ENCODE results near the gene ABCB6. TPM values are rescaled to one million over a fixed set of nuclear protein-coding genes. Genes with fewer than 3 reads are reported as not detected.

ABCB6 gene
- total and polyA plus RNA-seq, 7 donors: 24.4 to 64.9 (median 42.2) TPM

DNA sequence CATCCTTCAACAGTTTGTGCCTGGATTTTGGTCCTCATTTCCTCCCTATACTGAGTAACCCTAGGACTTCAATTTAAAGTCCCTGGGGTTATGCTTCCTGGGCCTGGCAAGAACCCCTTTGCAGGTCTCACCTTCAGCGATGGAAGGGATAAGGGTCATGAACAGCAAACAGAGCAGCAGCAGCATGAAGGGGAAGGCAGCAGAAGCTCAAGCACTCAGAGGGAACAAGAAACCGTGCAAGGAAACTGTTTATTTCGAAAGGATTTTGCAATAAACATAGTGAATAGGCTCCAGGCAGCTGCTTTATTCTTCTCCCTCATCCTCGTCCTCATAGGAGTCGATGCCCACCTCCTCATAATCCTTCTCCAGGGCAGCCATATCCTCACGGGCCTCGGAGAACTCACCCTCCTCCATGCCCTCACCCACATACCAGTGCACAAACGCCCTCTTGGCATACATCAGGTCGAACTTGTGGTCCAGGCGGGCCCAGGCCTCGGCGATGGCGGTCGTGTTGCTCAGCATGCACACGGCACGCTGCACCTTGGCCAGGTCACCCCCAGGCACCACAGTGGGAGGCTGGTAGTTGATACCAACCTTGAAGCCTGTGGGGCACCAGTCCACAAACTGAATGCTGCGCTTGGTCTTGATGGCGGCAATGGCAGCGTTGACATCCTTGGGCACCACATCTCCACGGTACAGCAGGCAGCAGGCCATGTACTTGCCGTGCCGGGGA is 31.5 kb upstream of the ABCB6 start:
- no peaks in the 10 kb centered on the region for H3K27me3 ChIP-seq (ENCODE audit: insufficient read depth in 3 of 3, low read length in 2 of 3)
- peak overlapping the region; percentile 75 for H3K4me3 ChIP-seq
- H3K9me3 ChIP-seq: no peaks in the 10 kb centered on the region
- intact Hi-C loops (cut with DNase I): no loop called here
- whole genome bisulfite sequencing, 3 donors: 59 to 71% (median 66%) methylated on average over 22 of the region's 22 CpGs
- peaks cover 54% of the 10 kb centered on the region for H3K4me1 ChIP-seq
- peaks cover 0 to 55% of the 10 kb centered on the region in 2 donors for H3K36me3 ChIP-seq (ENCODE audit: insufficient read depth in 1 of 2, low read depth in 1 of 2)
- peak overlapping the region; percentile 94 for H3K27ac ChIP-seq
- no peak for DNase-seq
- TF ChIP-seq, protein P1, sequence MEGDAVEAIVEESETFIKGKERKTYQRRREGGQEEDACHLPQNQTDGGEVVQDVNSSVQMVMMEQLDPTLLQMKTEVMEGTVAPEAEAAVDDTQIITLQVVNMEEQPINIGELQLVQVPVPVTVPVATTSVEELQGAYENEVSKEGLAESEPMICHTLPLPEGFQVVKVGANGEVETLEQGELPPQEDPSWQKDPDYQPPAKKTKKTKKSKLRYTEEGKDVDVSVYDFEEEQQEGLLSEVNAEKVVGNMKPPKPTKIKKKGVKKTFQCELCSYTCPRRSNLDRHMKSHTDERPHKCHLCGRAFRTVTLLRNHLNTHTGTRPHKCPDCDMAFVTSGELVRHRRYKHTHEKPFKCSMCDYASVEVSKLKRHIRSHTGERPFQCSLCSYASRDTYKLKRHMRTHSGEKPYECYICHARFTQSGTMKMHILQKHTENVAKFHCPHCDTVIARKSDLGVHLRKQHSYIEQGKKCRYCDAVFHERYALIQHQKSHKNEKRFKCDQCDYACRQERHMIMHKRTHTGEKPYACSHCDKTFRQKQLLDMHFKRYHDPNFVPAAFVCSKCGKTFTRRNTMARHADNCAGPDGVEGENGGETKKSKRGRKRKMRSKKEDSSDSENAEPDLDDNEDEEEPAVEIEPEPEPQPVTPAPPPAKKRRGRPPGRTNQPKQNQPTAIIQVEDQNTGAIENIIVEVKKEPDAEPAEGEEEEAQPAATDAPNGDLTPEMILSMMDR (IDR thresholded peaks at IDR 0.05): no peak
- no peak for ATAC-seq

DNA sequence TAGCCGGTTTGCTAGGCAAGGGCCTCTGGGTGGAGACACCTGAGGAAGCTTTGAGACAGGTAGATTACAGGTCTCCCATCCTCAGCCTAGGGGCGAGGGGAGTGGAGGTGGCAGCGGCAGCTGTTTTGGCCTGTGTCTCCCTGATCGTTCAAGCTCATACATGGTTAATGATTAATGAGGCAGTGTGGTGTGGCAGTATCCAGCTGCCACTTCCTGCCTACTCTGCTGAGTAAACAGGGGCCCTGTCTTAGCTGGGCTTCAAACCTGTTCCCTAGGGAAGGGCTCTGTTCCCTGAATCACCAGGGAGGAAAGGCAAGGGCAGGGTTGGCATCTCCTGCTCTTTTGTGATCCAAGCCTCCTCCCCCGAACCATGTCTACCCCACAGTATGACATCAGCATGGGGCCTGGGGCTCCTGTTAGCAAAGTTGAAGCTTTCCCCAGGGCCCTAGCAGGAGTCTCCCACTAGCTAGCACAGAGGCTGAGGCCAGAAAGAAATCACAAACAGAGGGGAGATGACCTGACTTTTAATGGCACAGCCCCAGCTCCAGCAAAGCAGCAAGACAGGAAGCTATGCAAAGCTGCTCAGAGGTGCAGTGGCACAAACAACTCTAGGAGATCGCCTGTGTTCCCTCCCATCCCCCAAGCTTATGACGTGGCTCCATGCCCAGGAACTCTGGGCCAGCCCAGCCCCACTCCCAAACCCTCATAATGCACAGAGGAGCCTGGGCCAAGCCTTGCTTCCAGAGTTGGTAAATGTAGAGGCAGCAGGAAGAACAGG is 30.6 kb upstream of the ABCB6 start:
- DNase-seq (peak; percentile 53 to 77), ATAC-seq (no peak)
- Histone ChIP-seq H3K4me3 (peak overlapping the region; percentile 75), H3K4me1 (peaks cover 59% of the 10 kb centered on the region), H3K36me3 (ENCODE audit: insufficient read depth in 1 of 2, low read depth in 1 of 2) (peaks cover 0 to 55% of the 10 kb centered on the region in 2 donors), H3K9me3 (no peaks in the 10 kb centered on the region), H3K27ac (peak overlapping the region; percentile 94), H3K27me3 (ENCODE audit: insufficient read depth in 3 of 3, low read length in 2 of 3) (no peaks in the 10 kb centered on the region)
- TF ChIP-seq, protein P1 (IDR thresholded peaks at IDR 0.05): no peak
- intact Hi-C loops (cut with DNase I): loop anchor here in 1 of 2 donors (10.0 kb wide), 1 partner anchor 45 kb away; no protein-coding TSS in a partner anchor
- 15 to 23% (median 21%) methylated on average over 7 of the region's 7 CpGs for WGBS, 3 donors

DNA sequence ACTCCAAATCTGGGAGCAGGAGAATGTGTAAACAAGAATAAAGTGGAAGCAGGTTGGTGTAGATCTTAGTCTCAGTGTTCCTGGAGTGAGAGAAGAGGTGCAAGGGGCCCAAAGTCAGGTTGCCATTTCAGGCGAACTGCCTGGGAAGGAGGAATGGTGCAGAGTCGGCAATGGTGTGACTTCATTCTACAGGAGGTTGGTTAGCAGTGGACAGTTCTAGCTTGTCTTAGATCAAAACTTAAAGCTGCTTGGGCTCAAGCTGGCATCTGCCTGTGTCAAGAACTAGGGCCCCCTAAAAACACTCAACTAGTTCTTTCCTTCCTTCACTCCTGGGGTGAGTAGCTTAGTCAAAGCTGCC is 30.1 kb upstream of the ABCB6 start:
- intact Hi-C loops (cut with DNase I): loop anchor here in 1 of 2 donors (10.0 kb wide), 1 partner anchor 46 kb away; no protein-coding TSS in a partner anchor
- peak overlapping the region; percentile 94 for H3K27ac ChIP-seq
- no peaks in the 10 kb centered on the region for H3K27me3 ChIP-seq (ENCODE audit: insufficient read depth in 3 of 3, low read length in 2 of 3)
- H3K4me1 ChIP-seq: peaks cover 59% of the 10 kb centered on the region
- no peak for ATAC-seq
- H3K36me3 ChIP-seq (ENCODE audit: insufficient read depth in 1 of 2, low read depth in 1 of 2): peaks cover 0 to 55% of the 10 kb centered on the region in 2 donors
- H3K4me3 ChIP-seq: peak overlapping the region; percentile 75
- H3K9me3 ChIP-seq: no peaks in the 10 kb centered on the region
- TF ChIP-seq, protein P1 (IDR thresholded peaks at IDR 0.05): no peak
- WGBS, 3 donors: 52 to 69% (median 57%) methylated on average over 2 of the region's 2 CpGs
- no peak for DNase-seq

DNA sequence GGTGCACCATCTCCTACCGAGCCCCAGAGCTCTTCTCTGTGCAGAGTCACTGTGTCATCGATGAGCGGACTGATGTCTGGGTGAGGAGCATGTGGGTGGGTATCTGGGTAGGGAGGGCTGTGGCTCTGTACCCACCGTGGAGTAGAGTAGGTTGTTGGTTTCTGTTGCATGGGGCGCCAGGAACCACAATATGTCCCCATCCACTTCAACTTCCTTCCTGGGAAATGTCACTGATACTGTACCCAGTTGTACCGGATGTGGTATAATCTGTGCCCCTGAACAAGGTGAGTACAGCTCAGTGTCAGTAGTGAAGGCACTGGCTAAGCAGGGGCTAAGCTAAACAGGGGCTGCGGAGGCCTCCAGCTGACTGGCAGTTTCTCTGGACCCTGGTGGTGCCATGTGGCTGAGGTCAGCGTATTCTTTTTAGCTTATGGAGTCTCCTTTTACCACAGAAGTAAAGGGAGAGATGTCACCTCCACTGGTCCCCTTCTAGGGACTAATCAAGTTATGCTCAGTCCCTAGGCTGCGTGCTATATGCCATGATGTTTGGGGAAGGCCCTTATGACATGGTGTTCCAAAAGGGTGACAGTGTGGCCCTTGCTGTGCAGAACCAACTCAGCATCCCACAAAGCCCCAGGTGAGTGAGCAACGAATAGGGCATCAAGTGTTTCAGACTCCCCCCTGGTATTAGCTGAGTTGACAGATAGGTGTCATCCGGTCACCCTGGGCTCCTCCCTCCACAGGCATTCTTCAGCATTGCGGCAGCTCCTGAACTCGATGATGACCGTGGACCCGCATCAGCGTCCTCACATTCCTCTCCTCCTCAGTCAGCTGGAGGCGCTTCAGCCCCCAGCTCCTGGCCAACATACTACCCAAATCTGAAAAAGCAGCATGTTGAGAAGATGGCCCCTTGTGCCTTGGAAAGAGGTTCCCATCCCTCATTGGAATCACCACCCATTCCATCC is 29.2 kb upstream of the ABCB6 start:
- peak in 1 of 4 donors; percentile 16 for ATAC-seq

More for the DNA sequence above, 29.2 kb upstream of the ABCB6 start:
- peaks cover 0 to 55% of the 10 kb centered on the region in 2 donors for H3K36me3 ChIP-seq (ENCODE audit: insufficient read depth in 1 of 2, low read depth in 1 of 2)
- no peak for DNase-seq
- TF ChIP-seq, protein P1 (IDR thresholded peaks at IDR 0.05): no peak
- no peaks in the 10 kb centered on the region for H3K27me3 ChIP-seq (ENCODE audit: insufficient read depth in 3 of 3, low read length in 2 of 3)
- peaks cover 59% of the 10 kb centered on the region for H3K4me1 ChIP-seq
- 73 to 85% (median 75%) methylated on average over 17 of the region's 17 CpGs for WGBS, 3 donors
- intact Hi-C loops (cut with DNase I): loop anchor here in 1 of 2 donors (10.0 kb wide), 1 partner anchor 47 kb away; no protein-coding TSS in a partner anchor
- peak overlapping the region; percentile 75 for H3K4me3 ChIP-seq
- no peaks in the 10 kb centered on the region for H3K9me3 ChIP-seq
- peak overlapping the region; percentile 94 for H3K27ac ChIP-seq

Measured in psoas muscle (tissue), 8 donors.